ENCODE results near the gene KBTBD12.

GRCh38 chr3:127902486-127902885 is 12.5 kb upstream of the KBTBD12 start:
- TF ChIP-seq CTCF (IDR thresholded peaks at IDR 0.05; ENCODE audit: borderline replicate concordance, extremely low read depth, low read length, poor library complexity, severe bottlenecking): no peak
- no peak for TF ChIP-seq EZH2 (IDR thresholded peaks at IDR 0.05; ENCODE audit: borderline replicate concordance, low read depth, low read length, severe bottlenecking)

Data from DND-41 (cell line).